ENCODE data around the gene CACNA1I. TPM values are rescaled to one million over a fixed set of nuclear protein-coding genes. Genes with fewer than 3 reads are reported as not detected.

Gene CACNA1I
- total and polyA plus RNA-seq, 7 experiments from 2014 or later, result 0.40 to 51.2 (median 22.0) TPM

DNA sequence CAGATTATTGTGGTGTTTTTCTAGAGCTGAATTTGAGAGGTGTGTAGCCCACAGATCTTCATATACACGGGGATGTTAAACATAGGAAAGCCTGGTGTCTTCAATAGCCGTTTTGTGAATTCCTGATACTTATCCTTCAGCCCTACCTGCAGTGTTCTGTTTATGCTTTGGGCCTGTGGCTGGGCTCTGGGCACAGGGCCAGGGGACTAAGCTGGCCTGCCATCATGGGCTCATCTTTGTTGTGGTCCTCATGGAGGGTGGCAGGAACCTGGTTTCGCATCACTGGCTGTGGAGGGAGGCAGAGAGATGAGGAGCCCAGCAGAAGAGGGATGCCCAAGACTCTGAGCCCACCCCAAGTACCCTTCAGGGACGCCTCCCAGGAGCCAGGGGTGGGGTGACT is 112.4 kb downstream of the CACNA1I start:
- intact Hi-C loops (cut with micrococcal nuclease), result loop anchor here in 1 of 2 donors (10.0 kb wide), 1 partner anchor 262 kb away; no protein-coding TSS in a partner anchor
- Mint-ChIP-seq H3K9me3 (peaks cover 0 to 3% (median 0%) of the 10 kb centered on the region in 11 donors), H3K36me3 (peaks cover 2 to 22% (median 13%) of the 10 kb centered on the region in 5 donors), H3K27ac (peak overlapping the region in 1 of 9 donors; percentile 33), H3K27me3 (peaks cover 0 to 29% (median 5%) of the 10 kb centered on the region in 5 donors), H3K4me1 (peaks cover 0 to 5% (median 0%) of the 10 kb centered on the region in 7 donors), H3K4me3 (no peak overlapping the region)
- ATAC-seq, result no peak
- Histone ChIP-seq H3K36me3 (ENCODE audit: control insufficient read depth in 2 of 3, insufficient read depth in 3 of 3, low read length in 3 of 3) (peaks cover 0 to 37% (median 3%) of the 10 kb centered on the region in 3 experiments), H3K27ac (ENCODE audit: low read depth, low read length) (no peak overlapping the region), H3K9me3 (ENCODE audit: control insufficient read depth in 2 of 3, low read length in 3 of 3) (no peaks in the 10 kb centered on the region), H3K4me3 (ENCODE audit: low read length) (no peak overlapping the region), H3K27me3 (ENCODE audit: control insufficient read depth in 2 of 2, insufficient read depth in 2 of 2, low read length in 2 of 2) (no peaks in the 10 kb centered on the region), H3K4me1 (ENCODE audit: control insufficient read depth in 2 of 2, insufficient read depth in 2 of 2, low read length in 2 of 2) (no peaks in the 10 kb centered on the region)
- ChIA-PET POLR2A (interaction anchor here (0.8 to 1.0 kb wide), 2 partner anchors 13 to 30 kb away, joined by 3 read pairs; no protein-coding TSS in a partner anchor), CTCF (interaction anchor here (0.5 kb wide), 1 partner anchor 11 kb away, joined by 3 read pairs; no protein-coding TSS in a partner anchor)
- DNase-seq, result no peak

DNA sequence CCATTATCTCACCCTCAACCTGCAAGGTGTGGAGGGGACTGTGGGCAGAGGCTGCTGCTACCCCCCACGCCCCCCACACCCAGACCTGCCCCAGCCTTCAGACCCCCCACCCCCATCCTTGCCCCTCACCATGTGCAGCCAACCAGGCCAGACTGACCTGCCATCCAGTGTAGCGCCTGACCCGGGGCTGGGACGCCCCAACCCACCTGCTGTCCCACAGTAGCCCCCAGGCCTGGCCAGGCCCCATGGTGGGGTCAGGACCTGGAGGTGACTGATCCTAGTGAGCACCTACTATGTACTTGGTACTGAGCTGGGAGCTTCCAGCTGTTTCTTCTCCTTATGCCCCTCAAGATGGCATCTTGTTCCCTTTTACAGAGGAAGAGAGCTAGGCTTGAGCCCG is 113.1 kb downstream of the CACNA1I start:
- POLR2A ChIA-PET, result interaction anchor here (0.6 to 1.2 kb wide), 3 partner anchors 14 to 755 kb away, joined by 3 to 4 read pairs (median 3); no protein-coding TSS in a partner anchor
- intact Hi-C loops (cut with micrococcal nuclease), result loop anchor here in 1 of 2 donors (2.0 to 10.0 kb wide), 2 partner anchors 21 to 261 kb away; no protein-coding TSS in a partner anchor
- peaks cover 0 to 3% (median 0%) of the 10 kb centered on the region in 11 donors for H3K9me3 Mint-ChIP-seq
- H3K27ac ChIP-seq (ENCODE audit: low read depth, low read length), result no peak overlapping the region
- H3K4me1 ChIP-seq (ENCODE audit: control insufficient read depth in 2 of 2, insufficient read depth in 2 of 2, low read length in 2 of 2), result no peaks in the 10 kb centered on the region
- H3K4me3 ChIP-seq (ENCODE audit: low read length), result no peak overlapping the region
- peaks cover 2 to 22% (median 13%) of the 10 kb centered on the region in 5 donors for H3K36me3 Mint-ChIP-seq
- H3K9me3 ChIP-seq (ENCODE audit: control insufficient read depth in 2 of 3, low read length in 3 of 3), result no peaks in the 10 kb centered on the region
- H3K27me3 Mint-ChIP-seq, result peaks cover 0 to 33% (median 5%) of the 10 kb centered on the region in 5 donors
- ATAC-seq, result no peak
- H3K27me3 ChIP-seq (ENCODE audit: control insufficient read depth in 2 of 2, insufficient read depth in 2 of 2, low read length in 2 of 2), result no peaks in the 10 kb centered on the region
- CTCF ChIA-PET, result interaction anchor here (0.8 kb wide), 1 partner anchor 342 kb away, joined by 3 read pairs; no protein-coding TSS in a partner anchor
- peaks cover 0 to 35% (median 3%) of the 10 kb centered on the region in 3 experiments for H3K36me3 ChIP-seq (ENCODE audit: control insufficient read depth in 2 of 3, insufficient read depth in 3 of 3, low read length in 3 of 3)
- peak overlapping the region in 1 of 9 donors; percentile 32 for H3K27ac Mint-ChIP-seq
- no peak overlapping the region for H3K4me3 Mint-ChIP-seq
- H3K4me1 Mint-ChIP-seq, result peaks cover 0 to 5% (median 4%) of the 10 kb centered on the region in 7 donors
- DNase-seq, result no peak

DNA sequence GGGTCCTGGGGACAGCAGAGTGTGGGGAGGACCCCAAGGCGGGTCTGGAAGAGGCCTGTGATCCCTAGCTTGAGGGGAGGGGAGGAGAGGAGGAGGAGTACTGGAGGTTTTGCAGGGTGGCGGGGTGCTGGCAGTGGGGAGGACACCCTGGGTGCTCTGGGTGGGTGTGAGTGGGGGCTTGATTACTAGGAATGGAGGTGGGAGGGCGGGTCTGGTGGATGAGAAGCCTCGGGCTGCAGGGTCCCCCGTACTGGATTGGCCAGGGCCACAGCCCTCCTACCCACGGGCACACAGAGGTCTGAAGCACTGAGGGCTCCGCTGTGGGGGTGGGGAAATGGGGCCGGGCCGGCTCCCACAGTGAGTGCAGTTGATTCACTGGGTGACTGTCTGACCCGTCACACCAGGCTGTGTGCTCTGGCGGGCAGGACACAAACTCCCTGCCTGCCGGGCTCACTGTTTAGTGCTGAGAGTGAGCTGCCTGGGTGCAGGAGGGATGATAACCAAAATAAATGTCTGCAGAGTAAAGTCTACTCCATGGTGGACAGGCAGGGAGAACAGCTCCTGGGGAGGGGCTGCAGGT is 114.2 kb downstream of the CACNA1I start:
- ChIA-PET POLR2A (interaction anchor here (1.0 to 1.4 kb wide), 3 partner anchors 12 to 251 kb away, joined by 3 to 4 read pairs (median 3); no protein-coding TSS in a partner anchor), CTCF (interaction anchor here (0.8 kb wide), 1 partner anchor 340 kb away, joined by 3 read pairs; no protein-coding TSS in a partner anchor)
- H3K27me3 ChIP-seq (ENCODE audit: control insufficient read depth in 2 of 2, insufficient read depth in 2 of 2, low read length in 2 of 2), result no peaks in the 10 kb centered on the region
- H3K4me3 ChIP-seq (ENCODE audit: low read length), result no peak overlapping the region
- no peak overlapping the region for H3K27ac ChIP-seq (ENCODE audit: low read depth, low read length)
- Mint-ChIP-seq H3K9me3 (peaks cover 0 to 2% (median 0%) of the 10 kb centered on the region in 11 donors), H3K27me3 (peaks cover 0 to 40% (median 5%) of the 10 kb centered on the region in 5 donors), H3K4me3 (peak overlapping the region in 1 of 10 donors; percentile 33), H3K36me3 (peaks cover 2 to 22% (median 13%) of the 10 kb centered on the region in 5 donors), H3K4me1 (peaks cover 0 to 12% (median 5%) of the 10 kb centered on the region in 7 donors), H3K27ac (peak overlapping the region in 2 of 9 donors; percentile 19 to 46)
- peaks cover 0 to 25% (median 3%) of the 10 kb centered on the region in 3 experiments for H3K36me3 ChIP-seq (ENCODE audit: control insufficient read depth in 2 of 3, insufficient read depth in 3 of 3, low read length in 3 of 3)
- no peaks in the 10 kb centered on the region for H3K4me1 ChIP-seq (ENCODE audit: control insufficient read depth in 2 of 2, insufficient read depth in 2 of 2, low read length in 2 of 2)
- ATAC-seq (no peak), DNase-seq (no peak)
- intact Hi-C loops (cut with micrococcal nuclease), result loop anchor here in 1 of 2 donors (2.0 to 10.0 kb wide), 2 partner anchors 22 to 260 kb away; no protein-coding TSS in a partner anchor
- no peaks in the 10 kb centered on the region for H3K9me3 ChIP-seq (ENCODE audit: control insufficient read depth in 2 of 3, low read length in 3 of 3)

DNA sequence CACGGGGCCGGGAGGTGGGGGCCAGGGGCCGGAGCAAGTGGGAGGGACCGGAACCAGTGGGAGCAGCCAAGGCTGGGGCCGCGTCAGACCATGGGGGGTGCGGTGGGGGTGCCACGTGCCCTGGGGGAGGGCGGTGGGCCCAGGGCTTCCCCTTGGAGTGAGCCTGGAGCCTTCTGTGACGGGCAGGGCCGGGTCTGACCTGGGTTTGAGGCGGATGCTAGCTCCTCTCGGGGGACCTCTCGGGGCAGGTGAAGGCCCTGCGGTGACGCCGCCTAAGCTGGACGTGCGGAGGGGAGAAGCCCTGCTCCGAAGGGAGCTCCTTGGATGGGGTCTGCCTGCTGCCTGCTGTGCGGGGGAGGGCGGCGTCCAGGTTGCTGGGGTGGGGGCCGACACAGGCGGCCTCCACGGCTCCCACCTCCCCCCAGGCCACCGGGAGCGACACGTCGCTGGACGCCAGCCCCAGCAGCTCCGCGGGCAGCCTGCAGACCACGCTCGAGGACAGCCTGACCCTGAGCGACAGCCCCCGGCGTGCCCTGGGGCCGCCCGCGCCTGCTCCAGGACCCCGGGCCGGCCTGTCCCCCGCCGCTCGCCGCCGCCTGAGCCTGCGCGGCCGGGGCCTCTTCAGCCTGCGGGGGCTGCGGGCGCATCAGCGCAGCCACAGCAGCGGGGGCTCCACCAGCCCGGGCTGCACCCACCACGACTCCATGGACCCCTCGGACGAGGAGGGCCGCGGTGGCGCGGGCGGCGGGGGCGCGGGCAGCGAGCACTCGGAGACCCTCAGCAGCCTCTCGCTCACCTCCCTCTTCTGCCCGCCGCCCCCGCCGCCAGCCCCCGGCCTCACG is 115.0 kb downstream of the CACNA1I start:
- ATAC-seq (no peak), DNase-seq (no peak)
- peaks cover 2 to 22% (median 13%) of the 10 kb centered on the region in 5 donors for H3K36me3 Mint-ChIP-seq
- Histone ChIP-seq H3K4me1 (ENCODE audit: control insufficient read depth in 2 of 2, insufficient read depth in 2 of 2, low read length in 2 of 2) (no peaks in the 10 kb centered on the region), H3K27me3 (ENCODE audit: control insufficient read depth in 2 of 2, insufficient read depth in 2 of 2, low read length in 2 of 2) (no peaks in the 10 kb centered on the region), H3K36me3 (ENCODE audit: control insufficient read depth in 2 of 3, insufficient read depth in 3 of 3, low read length in 3 of 3) (peaks cover 0 to 17% (median 3%) of the 10 kb centered on the region in 3 experiments), H3K4me3 (ENCODE audit: low read length) (no peak overlapping the region), H3K27ac (ENCODE audit: low read depth, low read length) (no peak overlapping the region), H3K9me3 (ENCODE audit: control insufficient read depth in 2 of 3, low read length in 3 of 3) (no peaks in the 10 kb centered on the region)
- H3K9me3 Mint-ChIP-seq, result peaks cover 0 to 2% (median 0%) of the 10 kb centered on the region in 11 donors
- H3K27ac Mint-ChIP-seq, result no peak overlapping the region
- peaks cover 0 to 44% (median 5%) of the 10 kb centered on the region in 5 donors for H3K27me3 Mint-ChIP-seq
- H3K4me1 Mint-ChIP-seq, result peaks cover 0 to 12% (median 5%) of the 10 kb centered on the region in 7 donors
- CTCF ChIA-PET, result no interaction called here
- intact Hi-C loops (cut with micrococcal nuclease), result loop anchor here in 1 of 2 donors (2.0 to 10.0 kb wide), 2 partner anchors 23 to 259 kb away; no protein-coding TSS in a partner anchor
- POLR2A ChIA-PET, result interaction anchor here (1.0 to 1.4 kb wide), 2 partner anchors 13 to 250 kb away, joined by 3 read pairs; no protein-coding TSS in a partner anchor
- peak overlapping the region in 1 of 10 donors; percentile 33 for H3K4me3 Mint-ChIP-seq

DNA sequence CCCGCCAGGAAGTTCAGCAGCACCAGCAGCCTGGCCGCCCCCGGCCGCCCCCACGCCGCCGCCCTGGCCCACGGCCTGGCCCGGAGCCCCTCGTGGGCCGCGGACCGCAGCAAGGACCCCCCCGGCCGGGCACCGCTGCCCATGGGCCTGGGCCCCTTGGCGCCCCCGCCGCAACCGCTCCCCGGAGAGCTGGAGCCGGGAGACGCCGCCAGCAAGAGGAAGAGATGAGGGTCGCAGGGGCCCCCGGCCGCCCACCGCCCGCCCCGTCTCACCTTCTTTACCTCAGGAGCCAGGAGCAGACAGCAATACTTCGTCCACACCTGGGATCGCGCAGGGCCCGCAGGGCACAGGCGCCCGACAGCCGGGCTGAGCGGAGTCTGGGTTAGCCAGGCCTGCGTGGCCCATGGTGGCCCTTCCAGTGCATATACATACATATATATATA is 115.6 kb downstream of the CACNA1I start:
- no peak for DNase-seq
- Mint-ChIP-seq H3K36me3 (peaks cover 2 to 18% (median 13%) of the 10 kb centered on the region in 5 donors), H3K27ac (peak overlapping the region in 1 of 9 donors; percentile 55), H3K9me3 (peaks cover 0 to 2% (median 0%) of the 10 kb centered on the region in 11 donors), H3K4me3 (peak overlapping the region in 1 of 10 donors; percentile 47), H3K4me1 (peaks cover 0 to 16% (median 9%) of the 10 kb centered on the region in 7 donors), H3K27me3 (peaks cover 0 to 45% (median 5%) of the 10 kb centered on the region in 5 donors)
- no peak for ATAC-seq
- ChIA-PET POLR2A (interaction anchor here (0.6 kb wide), 2 partner anchors 52 to 185 kb away, joined by 3 read pairs; no protein-coding TSS in a partner anchor), CTCF (interaction anchor here (1.2 kb wide), 1 partner anchor 338 kb away, joined by 3 read pairs; no protein-coding TSS in a partner anchor)
- H3K9me3 ChIP-seq (ENCODE audit: control insufficient read depth in 2 of 3, low read length in 3 of 3), result no peaks in the 10 kb centered on the region
- H3K27ac ChIP-seq (ENCODE audit: low read depth, low read length), result no peak overlapping the region
- no peak overlapping the region for H3K4me3 ChIP-seq (ENCODE audit: low read length)
- no peaks in the 10 kb centered on the region for H3K27me3 ChIP-seq (ENCODE audit: control insufficient read depth in 2 of 2, insufficient read depth in 2 of 2, low read length in 2 of 2)
- intact Hi-C loops (cut with micrococcal nuclease), result loop anchor here in 1 of 2 donors (10.0 kb wide), 1 partner anchor 259 kb away; no protein-coding TSS in a partner anchor
- H3K4me1 ChIP-seq (ENCODE audit: control insufficient read depth in 2 of 2, insufficient read depth in 2 of 2, low read length in 2 of 2), result peaks cover 0 to 6% of the 10 kb centered on the region in 2 donors
- peaks cover 0 to 11% (median 3%) of the 10 kb centered on the region in 3 experiments for H3K36me3 ChIP-seq (ENCODE audit: control insufficient read depth in 2 of 3, insufficient read depth in 3 of 3, low read length in 3 of 3)

Measured in naive thymus-derived CD4-positive, alpha-beta T cell (primary cell).